Transverse colon (tissue), 4 donors: Measurements from ENCODE around the gene FAM174C. TPM values are rescaled to one million over a fixed set of nuclear protein-coding genes. Genes with fewer than 3 reads are reported as not detected.

Source experiments
- DNase-seq: peaks from one replicate; pipeline ENCODE4 v3.0.0-alpha.2; 2019
- H3K27ac ChIP-seq, 4 donors: fragments of 200-600 bp; sonication (generic); 2 replicates each; pipeline ENCODE4 v1.5.1; 2016 to 2018; ENCODE audit warnings: inconsistent platforms in 4 of 4
- H3K27me3 ChIP-seq: fragments of 200-600 bp; sonication (generic); 2 replicates; pipeline ENCODE4 v1.5.1; 2017; ENCODE audit warnings: inconsistent platforms
- H3K36me3 ChIP-seq, 4 donors: fragments of 200-600 bp; sonication (generic); 2 replicates each; pipeline ENCODE4 v1.5.1; 2017 to 2019; ENCODE audit warnings: inconsistent platforms in 4 of 4
- H3K4me1 ChIP-seq, 4 donors: fragments of 200-600 bp; sonication (generic); 2 replicates each; pipeline ENCODE4 v1.5.1; 2017 to 2020; ENCODE audit warnings: inconsistent platforms in 4 of 4
- H3K4me3 ChIP-seq, 4 donors: fragments of 200-600 bp; sonication (generic); 1 replicate in 1 of 4; 2 replicates in 3 of 4; pipeline versions ENCODE4 v1.5.1 to v1.6.1; 2017 to 2019; ENCODE audit warnings: inconsistent platforms in 4 of 4
- H3K9me3 ChIP-seq, 2 donors: fragments of 200-600 bp; sonication (generic); 2 replicates each; pipeline ENCODE4 v1.5.1; 2017 to 2019; ENCODE audit warnings: inconsistent platforms in 2 of 2
- CTCF ChIP-seq, 5 experiments: fragments of 200-600 bp in 3 of 5; fragments of 450-650 bp in 2 of 5; sonication (generic) in 3 of 5; IDR thresholded peaks; 1 replicate in 2 of 5; 2 replicates in 3 of 5; pipeline ENCODE4 v1.5.1; 2016 to 2017; ENCODE audit warnings: antibody characterized with exemption in 5 of 5, inconsistent platforms in 3 of 5, mild to moderate bottlenecking in 2 of 5, moderate library complexity in 1 of 5
- EP300 ChIP-seq: sonication (generic); formaldehyde crosslinking; IDR thresholded peaks from one replicate; pipeline ENCODE4 v1.6.1; 2017; ENCODE audit warnings: antibody characterized with exemption, low read depth
- POLR2A ChIP-seq: fragments of 450-650 bp; IDR thresholded peaks from one replicate; pipeline ENCODE4 v1.6.1; 2016; ENCODE audit warnings: antibody characterized with exemption, mild to moderate bottlenecking, moderate library complexity
- POLR2AphosphoS5 ChIP-seq, 3 donors: sonication (generic); formaldehyde crosslinking; IDR thresholded peaks; one replicate each; pipeline ENCODE4 v1.6.1; 2016; ENCODE audit warnings: antibody characterized with exemption in 3 of 3
- WGBS, 2 donors: methylation state at CpG; one replicate each; pipeline ENCODE4 v1.1.5; 2018; ENCODE audit warnings: low coverage in 1 of 2; 5-methylcytosine and 5-hydroxymethylcytosine counted together
- in situ Hi-C, 4 donors: fragments of 200-750 bp; cut with MboI; loops; one replicate each; pipeline versions ENCODE4 v1.15.0 to v1.15.1; 2017; ENCODE audit warnings: low sequenced_read_pairs in 3 of 4, low pct_ligation_motif_present in 1 of 4, low pct_unique_long_range_greater_than_20kb in 1 of 4
- intact Hi-C: fragments of 100-400 bp; cut with DNase I; formaldehyde crosslinking; loops from one replicate; pipeline ENCODE4 v1.15.1; 2023; ENCODE audit warnings: low total_unique reads
- total RNA-seq, 4 donors: library from RNA; depleted of rRNA; stranded (reverse); fragments of >200 nt; gene quantifications; one replicate each; pipeline ENCODE4 v1.1.0, GENCODE V29; 2016

Gene FAM174C
- total RNA-seq, 4 donors from 2014 or later = 72.5 to 116 (median 99.0) TPM

- H3K4me3 ChIP-seq = peak overlapping the region in 3 of 4 donors; percentile 8 to 86 (median 29)
- no peaks in the 10 kb centered on the region for H3K36me3 ChIP-seq
- intact Hi-C loops (loop anchor here (10.0 kb wide), 2 partner anchors 135 to 215 kb away; partner anchors contain the start of genes CNN2, GPX4, RNU6-2 and TMEM259), in situ Hi-C loops (no loop called here)
- H3K27ac ChIP-seq = peak overlapping the region; percentile 98 to 99 (median 98)
- TF ChIP-seq POLR2AphosphoS5 (IDR thresholded peaks at IDR 0.05) (no peak), POLR2A (no peak), CTCF (IDR thresholded peaks at IDR 0.05) (peak; percentile 59 to 93 (median 82)), EP300 (no peak)
- WGBS, 2 donors = 0 to 13% methylated on average over 6 to 56 of the region's 84 CpGs
- H3K27me3 ChIP-seq = peaks cover 29% of the 10 kb centered on the region
- no peaks in the 10 kb centered on the region for H3K9me3 ChIP-seq
- H3K4me1 ChIP-seq = peaks cover 50 to 63% (median 55%) of the 10 kb centered on the region in 4 donors
- DNase-seq = peak; percentile 88
Observed at GRCh38 chr19:1239796-1240737, 35.3 kb upstream of the FAM174C start.

GRCh38 chr19:1240925-1241324 lies 34.4 kb upstream of the FAM174C start:
- no peak for DNase-seq
- Histone ChIP-seq H3K36me3 (no peaks in the 10 kb centered on the region), H3K4me1 (peaks cover 59 to 71% (median 64%) of the 10 kb centered on the region in 4 donors), H3K27me3 (peaks cover 20% of the 10 kb centered on the region), H3K4me3 (peak overlapping the region in 2 of 4 donors; percentile 29 to 86), H3K27ac (peak overlapping the region; percentile 98 to 99 (median 98)), H3K9me3 (no peaks in the 10 kb centered on the region)
- no peak for TF ChIP-seq EP300
- intact Hi-C loops (loop anchor here (10.0 kb wide), 2 partner anchors 136 to 216 kb away; partner anchors contain the start of genes CNN2, GPX4, RNU6-2 and TMEM259), in situ Hi-C loops (no loop called here)
- 53% methylated on average over 15 of the region's 15 CpGs; no CpG with 5 or more reads in 1 of the 2 donors for WGBS, 2 donors

GRCh38 chr19:1241417-1242095 lies 33.8 kb upstream of the FAM174C start, which contains the start of gene ATP5F1D:
TSS of gene ATP5F1D (plus strand) at chr19:1241751. CDS start at chr19:1241851, 100 bp downstream.
- Histone ChIP-seq H3K36me3 (no peaks in the 10 kb centered on the region), H3K9me3 (no peaks in the 10 kb centered on the region), H3K4me1 (peaks cover 64 to 74% (median 69%) of the 10 kb centered on the region in 4 donors), H3K27me3 (peaks cover 14% of the 10 kb centered on the region), H3K4me3 (peak within 1 kb of the TSS; percentile 86 to 98 (median 90)), H3K27ac (peak within 1 kb of the TSS; percentile 98 to 99 (median 98))
- in situ Hi-C loops = no loop called here
- 0% methylated on average over 44 of the region's 79 CpGs; no CpG with 5 or more reads in 1 of the 2 donors for WGBS, 2 donors
- no peak for TF ChIP-seq POLR2A
- TF ChIP-seq EP300 = no peak
- peak; percentile 88 to 92 (median 91) for TF ChIP-seq POLR2AphosphoS5 (IDR thresholded peaks at IDR 0.05)
- peak; percentile 96 for DNase-seq
- intact Hi-C loops = loop anchor here (10.0 kb wide), 2 partner anchors 137 to 217 kb away; partner anchors contain the start of genes CNN2, GPX4, RNU6-2 and TMEM259

GRCh38 chr19:1243768-1244692 lies 31.3 kb upstream of the FAM174C start:
- Histone ChIP-seq H3K36me3 (no peaks in the 10 kb centered on the region), H3K4me3 (peak overlapping the region in 1 of 4 donors; percentile 86), H3K9me3 (no peaks in the 10 kb centered on the region), H3K27ac (peak overlapping the region; percentile 98 to 99 (median 98)), H3K27me3 (no peaks in the 10 kb centered on the region), H3K4me1 (peaks cover 62 to 73% (median 67%) of the 10 kb centered on the region in 4 donors)
- WGBS, 2 donors = 72% methylated on average over 14 of the region's 33 CpGs; no CpG with 5 or more reads in 1 of the 2 donors
- intact Hi-C loops (loop anchor here (1.0 to 10.0 kb wide), 3 partner anchors 23 to 219 kb away; partner anchors contain the start of genes CNN2, GPX4, RNU6-2 and TMEM259), in situ Hi-C loops (no loop called here)
- TF ChIP-seq EP300 (no peak), POLR2AphosphoS5 (IDR thresholded peaks at IDR 0.05) (peak in 1 of 3 donors; percentile 31), CTCF (IDR thresholded peaks at IDR 0.05) (peak; percentile 95 to 99 (median 98)), POLR2A (no peak)
- DNase-seq = peak; percentile 91
